ENCODE results near the gene CA5A. TPM values are rescaled to one million over a fixed set of nuclear protein-coding genes. Genes with fewer than 3 reads are reported as not detected.
"Not testable (repeated sequence)": the region's sequence is repeated elsewhere in the genome, so short reads cannot be mapped to it uniquely, and the experiment has no call there.

CA5A gene
- total and polyA plus RNA-seq, 2 experiments from 2014 or later: not detected

GRCh38 chr16:87896924-87897520 lies 39.3 kb downstream of the CA5A start:
- not testable (repeated sequence) for ATAC-seq

GRCh38 chr16:87896176-87896890 lies 40.0 kb downstream of the CA5A start:
- H4K20me1 ChIP-seq (replicated peaks; ENCODE audit: insufficient read depth); H3K4me3 ChIP-seq; H3K4me1 ChIP-seq (ENCODE audit: insufficient read depth); H3K9me3 Mint-ChIP-seq; DNase-seq (ENCODE audit: low spot score); H3K9me2 ChIP-seq (ENCODE audit: insufficient read depth); H3F3A ChIP-seq (replicated peaks; ENCODE audit: low read depth); H3K27me3 Mint-ChIP-seq (ENCODE audit: insufficient read depth, low read depth, poor library complexity); H3K36me3 Mint-ChIP-seq (ENCODE audit: low read depth); H3K27ac Mint-ChIP-seq; H3K27me3 ChIP-seq (ENCODE audit: insufficient read depth); H3K79me2 ChIP-seq (replicated peaks; ENCODE audit: insufficient read depth); H3K4me3 Mint-ChIP-seq; H3K4me1 Mint-ChIP-seq; H3K36me3 ChIP-seq (ENCODE audit: insufficient read depth); H2AFZ ChIP-seq; H3K27ac ChIP-seq (ENCODE audit: low read depth); ATAC-seq; H3K4me2 ChIP-seq: not testable (repeated sequence)

More at GRCh38 chr16:87896924-87897520, 39.3 kb downstream of the CA5A start:
- not testable (repeated sequence) for H3K36me3 Mint-ChIP-seq (ENCODE audit: low read depth); H3K27me3 Mint-ChIP-seq (ENCODE audit: insufficient read depth, low read depth, poor library complexity); H4K20me1 ChIP-seq (replicated peaks; ENCODE audit: insufficient read depth); H2AFZ ChIP-seq; H3K79me2 ChIP-seq (replicated peaks; ENCODE audit: insufficient read depth); H3K27me3 ChIP-seq (ENCODE audit: insufficient read depth); H3K4me3 Mint-ChIP-seq; H3K36me3 ChIP-seq (ENCODE audit: insufficient read depth); H3K9me2 ChIP-seq (ENCODE audit: insufficient read depth); H3K27ac Mint-ChIP-seq; H3F3A ChIP-seq (replicated peaks; ENCODE audit: low read depth); DNase-seq (ENCODE audit: low spot score); H3K4me1 Mint-ChIP-seq; H3K4me2 ChIP-seq; H3K27ac ChIP-seq (ENCODE audit: low read depth); H3K4me3 ChIP-seq; H3K4me1 ChIP-seq (ENCODE audit: insufficient read depth); H3K9me3 Mint-ChIP-seq

GRCh38 chr16:87895641-87896141 lies 40.6 kb downstream of the CA5A start:
- Mint-ChIP-seq H3K4me1 (peaks cover 2% of the 10 kb centered on the region; the same call in 1 of the 3 replicates), H3K27ac (no peak overlapping the region), H3K27me3 (ENCODE audit: insufficient read depth, low read depth, poor library complexity) (peaks cover 6% of the 10 kb centered on the region), H3K36me3 (ENCODE audit: low read depth) (no peaks in the 10 kb centered on the region), H3K9me3 (no peaks in the 10 kb centered on the region; the same call in 2 of the 3 replicates), H3K4me3 (no peak overlapping the region)
- H3K9me2 ChIP-seq (ENCODE audit: insufficient read depth): no peaks in the 10 kb centered on the region
- ATAC-seq (no peak), DNase-seq (ENCODE audit: low spot score) (no peak)
- H3K4me3 ChIP-seq: no peak overlapping the region
- no peaks in the 10 kb centered on the region for H3F3A ChIP-seq (replicated peaks; ENCODE audit: low read depth)
- no peaks in the 10 kb centered on the region for H3K36me3 ChIP-seq (ENCODE audit: insufficient read depth)
- H3K27ac ChIP-seq (ENCODE audit: low read depth): no peak overlapping the region
- H4K20me1 ChIP-seq (replicated peaks; ENCODE audit: insufficient read depth): no peaks in the 10 kb centered on the region
- H3K79me2 ChIP-seq (replicated peaks; ENCODE audit: insufficient read depth): no peaks in the 10 kb centered on the region
- no peak overlapping the region for H3K4me2 ChIP-seq
- no peak overlapping the region for H2AFZ ChIP-seq
- no peaks in the 10 kb centered on the region for H3K27me3 ChIP-seq (ENCODE audit: insufficient read depth)
- no peaks in the 10 kb centered on the region for H3K4me1 ChIP-seq (ENCODE audit: insufficient read depth)
- TF ChIP-seq ZNF462 (CRISPR knock-in tag; IDR thresholded peaks at IDR 0.05) (no peak), ZNF331 (CRISPR knock-in tag; IDR thresholded peaks at IDR 0.05; ENCODE audit: low read depth) (no peak), POLR2AphosphoS5 (IDR thresholded peaks at IDR 0.05; ENCODE audit: low read depth) (no peak), REST (IDR thresholded peaks at IDR 0.05; ENCODE audit: unreplicated experiment) (no peak), CREB1 (CRISPR knock-in tag; IDR thresholded peaks at IDR 0.05; ENCODE audit: low read depth) (no peak), JUNB (IDR thresholded peaks at IDR 0.05; ENCODE audit: unreplicated experiment) (no peak)

Data from GM23338 (cell line).